Measurements from ENCODE around the gene BCKDHA.

DNA sequence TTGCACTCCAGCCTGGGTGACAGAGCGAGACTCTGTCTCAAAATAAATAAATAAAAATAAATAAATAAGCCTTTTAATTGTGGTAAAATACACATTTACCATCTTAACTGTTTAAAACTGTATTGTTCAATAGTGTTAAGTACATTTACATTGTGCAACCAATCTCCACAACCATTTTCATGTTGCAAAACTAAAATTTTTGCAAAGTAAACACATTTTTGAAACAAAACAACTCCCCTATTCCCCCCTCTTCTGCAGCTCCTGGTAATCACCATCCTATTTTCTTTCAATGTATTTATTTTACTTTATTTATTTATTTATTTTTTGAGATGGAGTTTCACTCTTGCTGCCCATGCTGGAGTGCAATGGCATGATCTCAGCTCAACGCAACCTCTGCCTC lies 27.8 kb upstream of the BCKDHA start:
- TF ChIP-seq, protein P1, sequence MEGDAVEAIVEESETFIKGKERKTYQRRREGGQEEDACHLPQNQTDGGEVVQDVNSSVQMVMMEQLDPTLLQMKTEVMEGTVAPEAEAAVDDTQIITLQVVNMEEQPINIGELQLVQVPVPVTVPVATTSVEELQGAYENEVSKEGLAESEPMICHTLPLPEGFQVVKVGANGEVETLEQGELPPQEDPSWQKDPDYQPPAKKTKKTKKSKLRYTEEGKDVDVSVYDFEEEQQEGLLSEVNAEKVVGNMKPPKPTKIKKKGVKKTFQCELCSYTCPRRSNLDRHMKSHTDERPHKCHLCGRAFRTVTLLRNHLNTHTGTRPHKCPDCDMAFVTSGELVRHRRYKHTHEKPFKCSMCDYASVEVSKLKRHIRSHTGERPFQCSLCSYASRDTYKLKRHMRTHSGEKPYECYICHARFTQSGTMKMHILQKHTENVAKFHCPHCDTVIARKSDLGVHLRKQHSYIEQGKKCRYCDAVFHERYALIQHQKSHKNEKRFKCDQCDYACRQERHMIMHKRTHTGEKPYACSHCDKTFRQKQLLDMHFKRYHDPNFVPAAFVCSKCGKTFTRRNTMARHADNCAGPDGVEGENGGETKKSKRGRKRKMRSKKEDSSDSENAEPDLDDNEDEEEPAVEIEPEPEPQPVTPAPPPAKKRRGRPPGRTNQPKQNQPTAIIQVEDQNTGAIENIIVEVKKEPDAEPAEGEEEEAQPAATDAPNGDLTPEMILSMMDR (IDR thresholded peaks at IDR 0.05): no peak
- TF ChIP-seq POLR2A (IDR thresholded peaks at IDR 0.05): no peak
